Activated effector memory CD4-positive, alpha-beta T cell treated with anti-CD3 and anti-CD28 coated beads, Interleukin-2, amount 50 U/mL, for 16 hours (primary cell): ENCODE data around the gene RCAN1.
A peak's percentile ranks its signal among the peaks of the same experiment; 100 is the strongest.

Source experiments
- DNase-seq: peaks from one replicate; pipeline ENCODE4 v3.0.0-alpha.2; 2020

The RCAN1 gene

DNA sequence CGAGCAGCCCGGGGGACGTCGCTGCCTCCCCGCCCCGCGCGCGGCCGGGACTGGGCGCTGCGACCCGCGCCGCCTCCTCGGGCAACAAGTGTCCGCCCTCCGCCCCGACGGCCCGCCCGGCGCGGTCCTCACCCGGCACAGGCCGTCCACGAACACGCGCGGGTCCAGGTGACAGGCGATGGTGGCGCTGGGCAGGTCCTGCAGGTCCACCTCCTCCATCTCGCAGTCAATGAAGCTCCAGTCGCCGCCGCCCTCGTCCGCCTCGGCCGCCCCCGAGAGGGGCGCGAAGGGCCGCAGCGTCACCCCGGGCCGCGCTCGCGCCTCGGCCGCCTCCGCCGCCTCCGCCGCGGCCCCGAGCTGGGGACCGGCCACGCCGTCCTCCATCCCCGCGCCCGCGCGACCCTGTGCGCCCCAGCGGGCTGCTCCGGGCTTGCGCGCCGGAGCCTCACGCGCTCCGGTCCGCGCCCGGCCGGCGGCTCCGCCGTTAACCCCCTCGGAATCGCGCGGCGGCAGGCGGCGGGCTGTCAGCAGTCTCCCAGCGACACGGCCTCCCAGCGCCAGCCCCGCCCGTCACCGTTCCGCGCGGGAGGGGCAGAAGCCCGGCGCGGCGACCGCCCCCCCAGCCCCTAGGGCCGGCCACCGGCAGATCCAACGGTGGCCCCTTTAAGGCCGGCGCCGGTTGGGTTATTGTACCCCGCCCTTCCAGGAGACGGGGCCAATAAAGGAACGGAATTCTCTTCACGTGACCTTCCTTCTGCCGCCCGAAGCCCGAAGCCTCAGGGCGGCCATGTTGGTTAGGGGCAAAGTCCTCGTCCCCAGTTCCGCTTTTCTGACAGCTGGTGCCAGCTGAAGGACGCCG lies at the start of gene RCAN1:
TSS of gene RCAN1 (minus strand) at position 486 of the 859 bp plus-strand sequence. CDS start at position 384, 102 bp downstream.
- DNase-seq = peak; percentile 95

DNA sequence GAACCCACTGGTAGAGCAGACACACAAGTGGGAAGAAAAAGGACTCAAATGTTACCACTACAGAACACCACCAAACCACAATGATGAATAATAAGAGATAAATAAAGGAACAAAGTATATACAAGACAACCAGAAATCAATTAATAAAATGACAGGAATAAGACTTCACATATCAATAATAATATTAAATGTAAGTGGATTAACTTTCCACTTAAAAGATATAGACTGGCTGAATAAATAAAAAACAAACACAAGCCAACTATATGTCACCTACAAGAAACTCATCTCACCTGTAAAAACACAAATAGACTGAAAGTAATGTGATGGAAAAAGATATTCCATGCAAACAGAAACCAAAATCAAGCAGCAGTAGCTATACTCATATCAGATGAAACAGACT lies 46.9 kb upstream of the RCAN1 start:
- no peak for DNase-seq

DNA sequence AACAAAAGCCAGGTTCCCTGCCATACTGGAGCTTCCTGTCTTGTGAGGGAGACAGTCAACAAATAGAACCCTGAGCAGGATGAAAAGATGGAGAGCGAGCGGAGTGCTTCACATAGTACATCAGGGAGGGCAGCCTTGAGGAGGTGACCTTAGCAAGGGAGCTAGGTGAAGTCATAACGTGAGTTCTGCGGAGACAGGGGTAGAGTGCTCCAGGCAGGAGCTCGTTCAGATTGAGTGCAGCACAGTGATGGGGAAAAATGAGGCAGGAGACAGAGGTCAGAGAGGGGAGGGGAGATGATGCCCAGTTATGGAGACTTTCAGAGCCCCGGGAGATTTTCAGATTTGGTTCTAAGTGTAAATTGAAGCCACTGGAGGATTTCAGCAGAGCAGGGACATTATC lies 38.6 kb upstream of the RCAN1 start:
- no peak for DNase-seq

DNA sequence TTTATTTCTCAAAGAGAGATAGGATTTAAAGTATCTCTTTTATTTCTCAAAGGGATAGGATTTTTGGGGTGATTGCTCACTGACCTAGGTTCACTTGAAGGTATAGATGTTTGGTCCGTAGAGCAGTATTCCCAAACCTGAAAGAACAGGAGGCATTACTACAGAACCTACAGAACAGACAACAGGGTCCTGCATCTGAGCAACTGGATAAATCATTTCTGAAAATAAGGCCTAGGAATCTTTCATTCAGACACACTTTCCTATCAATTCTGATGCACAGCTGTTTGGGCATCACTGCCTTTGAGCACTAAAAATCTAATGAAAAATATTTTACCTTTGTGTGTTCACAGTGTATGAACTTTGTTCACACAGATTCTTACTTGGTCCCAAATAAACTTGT lies 36.7 kb upstream of the RCAN1 start:
- DNase-seq = no peak

DNA sequence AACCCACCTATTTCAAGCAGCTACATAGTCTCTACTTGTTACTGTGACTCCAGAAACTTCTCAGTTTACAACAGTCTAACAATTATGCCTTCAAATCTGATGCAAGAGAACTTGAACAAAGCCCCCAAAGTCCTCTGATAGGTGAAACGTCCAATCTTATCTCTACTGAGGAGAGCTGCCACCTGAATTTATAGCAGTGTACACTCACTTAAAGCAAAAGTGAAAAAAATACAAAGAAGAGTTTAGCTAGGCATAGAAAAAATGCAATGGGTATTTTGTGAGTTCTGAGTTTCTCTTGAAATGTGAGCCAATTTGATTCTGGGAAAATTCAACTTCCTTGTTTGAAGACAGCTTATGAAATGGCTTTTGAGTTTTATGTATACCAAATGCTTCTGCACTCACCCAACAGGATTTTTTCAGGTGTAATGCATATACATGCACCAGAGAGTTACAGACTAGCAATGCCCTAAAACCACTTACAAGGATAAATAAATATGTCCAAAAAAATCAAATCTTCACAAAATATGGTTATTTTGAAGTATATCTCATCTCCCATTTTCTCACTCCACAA lies 36.0 kb upstream of the RCAN1 start:
- no peak for DNase-seq

DNA sequence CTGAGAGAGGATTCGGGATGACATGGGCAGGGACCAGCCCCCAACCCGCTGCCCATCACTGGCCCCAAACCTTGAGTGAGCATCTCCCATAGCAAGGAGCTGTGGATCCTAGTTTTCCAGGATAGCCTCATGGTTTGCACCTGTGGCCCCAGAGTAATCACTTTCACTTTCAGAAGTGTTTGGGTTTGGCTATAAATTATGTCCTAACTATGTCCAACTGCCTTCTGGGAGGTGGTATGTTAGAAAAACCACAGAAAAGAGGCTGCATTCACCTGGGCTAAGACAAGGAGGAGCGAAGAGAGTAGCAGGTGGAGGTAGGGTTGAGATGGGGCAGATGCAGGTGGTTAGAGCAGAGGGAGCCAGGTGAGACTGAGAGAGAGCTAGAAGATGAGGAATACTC lies 34.5 kb upstream of the RCAN1 start:
- DNase-seq = no peak

DNA sequence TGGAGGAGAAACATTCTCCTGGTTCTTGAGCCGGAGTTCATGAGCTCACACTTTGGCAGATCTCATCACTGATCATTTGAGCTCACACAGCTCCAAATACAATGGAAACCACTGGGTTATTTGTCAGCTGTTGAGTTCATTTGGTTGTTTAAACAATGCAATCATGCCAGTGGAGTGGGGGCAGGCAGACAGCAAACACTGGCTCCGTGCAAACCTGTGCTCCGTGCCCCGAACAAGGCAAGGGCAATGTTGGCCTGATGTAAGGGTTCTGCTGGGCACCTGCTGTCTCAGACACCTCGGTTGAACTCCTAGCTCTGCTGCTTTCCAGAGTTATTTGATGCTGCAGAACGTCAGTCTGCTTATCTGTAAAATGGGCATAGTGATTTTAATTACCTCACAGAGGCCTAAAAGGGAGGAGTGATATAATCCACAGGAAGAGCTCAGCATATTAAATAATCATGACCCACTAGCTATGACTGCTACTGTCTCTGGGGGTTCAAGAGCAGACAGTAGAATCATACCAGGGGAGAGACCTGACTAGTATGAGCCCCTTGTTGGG lies 33.9 kb upstream of the RCAN1 start:
- no peak for DNase-seq

DNA sequence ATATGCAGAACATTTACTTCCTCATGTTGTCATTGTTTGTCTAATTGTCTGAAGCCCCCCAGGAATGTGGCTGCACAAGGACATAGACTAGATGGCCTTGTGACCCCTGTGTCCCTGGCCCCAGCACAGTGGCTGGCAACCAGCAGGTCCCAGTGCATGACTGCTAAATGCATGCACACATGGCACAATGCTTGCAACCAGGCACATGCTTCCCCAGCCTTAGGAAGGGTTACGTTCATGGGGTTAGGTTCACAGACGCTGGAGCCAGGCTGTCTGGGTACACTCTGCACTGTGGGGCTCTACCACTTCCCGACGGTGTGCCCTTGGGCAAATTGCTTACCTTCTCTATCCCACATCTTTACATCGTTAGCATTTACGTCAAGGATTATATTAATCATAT lies 32.6 kb upstream of the RCAN1 start:
- DNase-seq = no peak

DNA sequence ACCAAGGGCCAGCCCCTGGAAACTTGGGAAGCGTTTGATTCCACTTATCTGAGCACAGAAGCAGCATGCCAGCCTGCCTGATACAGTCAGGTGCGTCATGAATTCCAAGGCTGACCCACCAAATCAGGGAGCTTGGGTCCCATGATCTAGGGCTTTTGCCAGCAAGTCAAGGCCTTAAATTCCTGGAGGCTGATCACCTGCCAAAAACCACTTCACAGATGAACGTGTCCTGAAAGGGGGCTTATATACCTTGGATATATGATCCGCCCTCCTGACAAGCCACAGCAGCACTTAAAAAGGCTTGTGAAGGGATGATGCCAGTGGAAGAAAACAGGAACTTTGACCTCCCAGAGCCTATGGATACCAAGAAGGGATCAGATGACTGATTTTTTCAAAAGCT lies 29.9 kb upstream of the RCAN1 start:
- no peak for DNase-seq

DNA sequence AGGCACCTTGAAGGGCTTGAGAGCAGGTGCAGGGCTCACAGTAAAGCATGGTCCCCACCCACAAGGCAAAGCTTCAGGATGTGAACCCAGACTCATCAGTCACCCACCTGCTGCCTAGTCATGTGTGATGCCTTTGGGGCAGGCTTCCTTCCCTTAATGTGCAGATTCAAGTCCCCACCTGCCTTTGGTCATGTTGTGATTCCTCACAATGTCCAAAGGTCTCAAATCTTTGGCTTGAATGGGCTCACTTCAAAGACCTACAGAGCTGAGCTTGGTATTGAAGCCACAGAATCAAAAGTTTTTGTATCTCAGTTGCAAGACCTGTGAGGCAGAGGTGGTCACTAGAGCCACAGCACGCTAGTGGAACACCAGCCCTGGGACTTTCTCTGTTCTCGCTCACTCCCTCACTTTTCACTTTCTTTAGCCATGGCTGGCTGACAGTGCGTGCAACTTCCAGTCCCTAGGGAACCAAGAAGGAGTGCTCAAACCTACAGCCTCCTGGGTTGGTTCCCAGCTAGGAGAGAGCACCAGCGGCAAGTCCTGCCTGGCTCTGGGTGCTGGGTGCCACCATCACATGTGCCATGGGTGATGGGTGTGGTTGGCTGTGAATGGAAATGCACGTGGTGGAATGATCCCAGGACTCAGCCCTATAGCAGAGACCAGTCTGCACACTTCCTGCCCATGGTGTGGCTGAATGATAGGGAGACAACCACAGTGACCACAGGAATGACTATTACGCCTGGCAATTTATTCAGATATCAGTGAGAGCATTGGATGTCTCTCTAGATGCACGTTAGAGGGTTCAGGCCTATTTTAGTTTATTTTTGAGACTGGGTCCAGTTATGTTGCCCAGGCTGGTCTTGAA lies 27.5 kb upstream of the RCAN1 start:
- DNase-seq = no peak

DNA sequence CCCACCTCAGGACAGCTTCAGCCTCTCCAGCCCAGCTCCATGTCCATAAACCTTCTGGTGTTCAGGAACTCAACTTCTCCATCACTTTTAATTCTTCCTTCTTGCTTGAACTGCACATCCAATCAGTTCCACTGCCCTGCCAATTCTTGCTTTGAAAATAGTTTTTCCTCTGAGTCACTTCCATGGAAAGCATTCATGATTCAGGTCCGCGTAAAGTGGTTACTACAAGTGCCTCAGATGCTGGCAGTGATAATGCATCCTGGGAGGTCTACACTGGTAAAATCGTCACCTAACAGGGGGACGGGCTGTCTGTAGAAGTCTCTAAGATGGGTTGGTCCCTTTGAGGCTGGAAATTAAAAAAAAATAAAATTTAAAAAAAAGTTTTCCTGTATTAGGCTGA lies 25.9 kb upstream of the RCAN1 start:
- DNase-seq = no peak

DNA sequence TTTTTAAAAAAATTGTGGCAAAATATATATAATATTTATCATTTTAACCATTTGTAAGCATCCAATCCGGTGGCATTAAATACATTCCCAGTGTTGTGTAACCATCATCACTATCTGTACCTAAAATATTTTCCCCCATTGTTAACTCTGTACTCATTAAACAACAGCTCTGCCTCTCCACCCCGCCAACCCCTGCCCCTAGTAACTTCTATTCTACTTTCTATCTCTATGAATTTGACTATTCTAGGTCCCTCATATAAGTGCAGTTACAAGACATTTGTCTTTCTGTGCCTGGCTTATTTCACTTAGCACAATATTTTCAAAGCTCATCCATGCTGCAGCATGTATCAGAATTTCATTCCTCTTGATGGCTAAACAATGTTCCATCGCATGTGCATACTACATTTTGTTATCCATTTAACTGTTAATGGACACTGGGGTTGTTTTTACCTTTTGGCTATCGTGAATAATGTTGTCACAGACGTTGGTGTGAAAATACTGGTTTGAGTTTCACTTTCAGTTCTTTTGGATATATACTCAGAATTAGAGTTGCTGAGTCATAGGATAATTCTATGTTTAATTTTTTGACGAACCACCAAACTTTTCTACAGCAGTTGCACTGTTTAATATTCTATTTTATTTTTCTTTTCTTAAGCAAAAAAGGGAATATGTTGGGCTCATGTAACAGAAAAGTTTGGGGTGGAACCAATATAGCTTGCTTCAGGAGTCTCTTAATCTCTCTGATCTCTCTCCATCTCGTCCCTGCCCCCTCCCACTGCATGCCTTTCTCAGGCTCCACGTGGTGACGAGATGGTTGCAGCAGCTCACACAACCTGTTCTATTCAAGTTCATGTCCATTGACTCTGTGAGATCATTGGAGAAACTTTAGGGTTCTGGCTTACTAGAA lies 25.2 kb upstream of the RCAN1 start:
- DNase-seq = peak; percentile 77

DNA sequence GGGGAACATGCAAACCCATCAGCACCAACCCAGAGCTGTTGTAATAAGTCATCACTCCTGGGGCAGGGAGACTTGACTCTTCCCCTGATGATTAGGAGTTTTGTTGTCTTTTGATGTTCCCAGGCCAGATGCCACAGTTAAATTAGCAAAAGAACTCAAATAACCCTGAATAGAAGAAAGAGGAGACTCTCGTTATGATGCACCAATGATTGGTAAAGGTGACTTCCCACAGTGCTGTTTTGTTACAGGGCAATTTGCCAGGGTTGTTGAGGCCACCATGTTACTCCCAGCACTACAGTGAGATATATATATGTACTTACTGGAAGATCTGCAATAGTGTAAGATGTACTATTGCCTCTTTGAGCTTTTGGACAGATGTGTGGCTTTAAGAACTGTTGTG lies 24.3 kb upstream of the RCAN1 start:
- DNase-seq = no peak

DNA sequence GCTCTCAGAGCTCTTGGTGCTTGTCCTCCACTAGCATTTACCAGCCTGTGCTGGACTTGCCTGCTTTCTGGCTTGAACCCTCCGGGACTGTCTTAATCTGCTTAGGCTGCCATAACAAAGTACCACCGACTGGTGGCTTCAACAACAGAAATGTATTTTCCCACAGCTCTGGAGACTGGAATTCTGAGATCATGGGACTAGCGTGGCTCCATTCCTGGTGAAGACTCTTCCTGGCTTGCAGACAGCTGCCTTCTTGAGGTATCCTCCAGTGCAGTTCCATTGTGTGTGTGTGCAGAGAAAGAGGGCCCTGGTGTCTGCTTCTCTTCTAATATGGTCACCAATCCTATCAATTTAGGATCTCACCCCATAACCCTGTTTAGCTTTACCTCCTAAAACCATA lies 22.0 kb upstream of the RCAN1 start:
- no peak for DNase-seq

DNA sequence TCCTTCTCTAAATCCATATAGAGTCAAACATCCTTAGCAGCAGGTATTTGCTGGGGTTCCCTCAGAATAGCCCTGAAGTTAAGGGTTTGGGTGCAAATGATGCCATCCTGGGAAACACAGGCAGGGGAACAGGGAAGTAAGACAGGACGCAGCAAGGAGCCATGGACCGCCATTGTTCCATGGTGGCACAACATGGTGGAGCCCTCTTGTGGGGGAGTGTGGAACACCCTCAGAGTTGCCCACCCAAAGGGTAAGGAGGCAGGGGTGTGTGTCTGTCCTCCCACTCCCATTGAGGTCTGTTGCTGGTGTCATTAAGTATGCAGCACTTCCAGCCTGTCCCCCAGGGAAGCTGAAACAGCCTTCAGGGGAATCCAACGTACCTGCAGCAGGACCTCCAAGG lies 20.4 kb upstream of the RCAN1 start:
- no peak for DNase-seq

DNA sequence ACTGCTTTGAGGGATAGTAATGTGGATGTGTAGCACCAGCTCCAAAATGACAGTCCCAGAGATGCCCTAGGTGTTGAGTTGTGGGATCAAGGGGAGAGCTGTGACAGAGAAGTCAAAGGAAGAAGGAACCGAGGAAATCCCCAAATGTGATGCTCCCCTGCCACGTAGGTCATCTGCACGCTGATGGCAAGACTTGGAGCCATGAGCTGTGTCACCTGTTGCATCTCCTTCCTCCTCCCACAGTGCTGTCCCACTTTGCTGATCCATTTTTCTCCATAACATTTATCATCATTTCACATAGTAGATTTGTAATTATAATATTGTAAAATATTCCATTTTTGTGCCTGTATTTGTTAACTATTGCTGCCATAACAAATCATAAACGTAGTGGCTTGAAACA lies 17.6 kb upstream of the RCAN1 start:
- DNase-seq = no peak

DNA sequence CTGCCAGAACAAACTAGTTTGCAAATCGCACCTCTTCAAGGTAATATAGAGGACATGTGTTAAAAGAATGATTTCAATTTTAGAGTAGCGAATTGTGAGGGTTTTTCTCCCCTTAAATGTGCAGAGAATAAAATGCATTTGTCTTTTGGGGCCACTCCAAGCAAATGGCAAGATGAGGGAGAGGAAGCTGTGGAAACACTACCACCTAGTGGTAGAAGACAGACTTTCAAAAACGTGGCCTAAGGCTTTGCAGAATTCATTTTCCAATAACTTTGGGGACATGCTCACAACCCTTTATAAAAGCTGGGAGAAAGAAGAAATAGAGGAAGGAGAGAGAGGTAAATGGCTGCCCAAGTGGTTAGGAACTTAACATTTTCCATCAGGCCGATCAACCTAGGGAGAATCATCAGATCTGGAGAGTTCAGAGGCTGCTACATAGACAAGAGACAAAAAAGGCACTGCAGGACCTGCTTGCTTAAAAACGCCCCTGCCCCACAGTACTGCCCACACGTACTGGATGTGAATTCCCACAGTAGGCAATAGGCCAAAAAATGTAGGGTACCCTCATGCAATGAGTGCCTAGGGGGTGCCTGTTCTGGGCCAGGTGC lies 15.7 kb upstream of the RCAN1 start:
- DNase-seq = no peak

DNA sequence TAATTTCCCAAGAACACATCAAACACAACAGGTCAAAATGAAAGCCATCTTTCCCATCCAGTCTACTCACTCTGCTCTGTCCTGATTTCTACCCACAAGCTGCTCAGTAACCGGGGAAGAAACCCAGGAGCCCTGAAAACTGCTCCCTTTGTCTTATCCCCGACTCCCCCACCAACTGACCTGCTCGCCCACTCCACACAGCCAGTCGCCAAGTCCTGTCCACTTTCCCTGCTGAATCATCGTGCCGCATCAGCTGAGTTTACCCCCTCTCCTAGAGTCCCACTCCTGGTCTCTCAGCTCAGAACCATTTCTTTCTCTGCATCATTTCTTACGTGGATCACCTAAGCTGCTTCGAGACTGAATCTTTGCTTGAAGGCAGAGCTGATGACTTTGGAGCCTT lies 11.2 kb upstream of the RCAN1 start:
- no peak for DNase-seq

DNA sequence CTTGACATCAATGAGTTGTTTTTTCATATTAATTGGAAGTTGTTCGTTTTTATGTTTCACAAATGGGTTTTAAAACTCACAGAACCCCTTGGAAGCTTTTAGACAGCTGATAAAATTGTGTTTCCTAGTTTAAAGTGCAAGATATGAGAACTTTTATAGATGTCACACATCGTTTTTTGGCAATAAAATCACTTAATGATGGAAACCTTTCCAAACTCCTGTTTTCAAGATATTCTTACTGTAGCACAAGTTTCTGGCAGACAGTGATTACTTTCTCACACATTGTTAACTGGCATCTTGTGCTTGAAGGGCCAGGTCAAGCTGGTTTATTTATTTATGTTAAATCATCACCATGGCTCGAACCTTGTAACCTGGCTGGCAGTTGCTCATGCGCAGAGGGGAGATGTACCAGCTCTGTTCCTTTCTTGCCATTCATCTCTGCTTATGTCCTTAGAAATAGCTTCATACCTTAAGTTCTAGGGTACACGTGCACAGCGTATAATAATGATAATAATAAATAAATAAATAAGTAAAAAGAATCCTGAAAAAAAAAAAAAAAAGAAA lies 10.2 kb upstream of the RCAN1 start:
- DNase-seq = no peak

DNA sequence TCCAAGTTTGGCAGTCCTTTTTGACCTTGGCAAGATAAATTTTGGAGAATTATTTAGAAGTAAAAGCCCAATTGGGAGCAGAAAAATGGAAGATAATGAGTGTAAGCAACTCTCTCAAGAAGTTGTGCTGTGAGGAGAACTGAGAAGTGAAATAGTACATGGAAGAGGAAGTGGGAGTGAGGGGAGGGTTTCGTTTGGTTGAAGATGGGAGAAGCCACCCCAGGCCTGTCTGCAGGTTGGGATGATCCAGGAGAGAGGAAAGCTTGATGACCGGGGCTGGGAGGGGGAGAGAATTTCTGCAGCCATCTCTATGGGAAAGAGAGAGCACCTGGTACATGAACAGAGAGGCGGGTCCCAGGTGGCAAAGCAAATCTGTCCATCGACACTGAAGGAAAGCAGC lies 8.6 kb upstream of the RCAN1 start:
- DNase-seq = no peak
